Activated CD4-positive, CD25-positive, alpha-beta regulatory T cell treated with anti-CD3 and anti-CD28 coated beads, Interleukin-2, amount 50 U/mL, for 16 hours (primary cell): ENCODE data around the gene ATP11A.
"Not testable (repeated sequence)": the region's sequence is repeated elsewhere in the genome, so short reads cannot be mapped to it uniquely, and the experiment has no call there.

Source experiments
- DNase-seq: peaks from one replicate; pipeline ENCODE4 v3.0.0-alpha.2; 2020; ENCODE audit warnings: low read depth, low spot score

Gene ATP11A

GRCh38 chr13:112692586-112692985, 2.7 kb downstream of the ATP11A start:
- no peak for DNase-seq

GRCh38 chr13:112693831-112694497, 4.1 kb downstream of the ATP11A start:
- no peak for DNase-seq

- no peak for DNase-seq
Measured at GRCh38 chr13:112695121-112695520, 5.3 kb downstream of the ATP11A start.

- DNase-seq = no peak
Measured at GRCh38 chr13:112696001-112696868, 6.4 kb downstream of the ATP11A start.

- DNase-seq = no peak
Measured at GRCh38 chr13:112696869-112697465, 7.1 kb downstream of the ATP11A start.

GRCh38 chr13:112697756-112698655, 8.2 kb downstream of the ATP11A start:
- no peak for DNase-seq

GRCh38 chr13:112699322-112699918, 9.6 kb downstream of the ATP11A start:
- no peak for DNase-seq

GRCh38 chr13:112700291-112701060, 10.6 kb downstream of the ATP11A start:
- DNase-seq = no peak

GRCh38 chr13:112702341-112702985, 12.6 kb downstream of the ATP11A start:
- DNase-seq = no peak

GRCh38 chr13:112702986-112703379, 13.1 kb downstream of the ATP11A start:
- DNase-seq = no peak

- no peak for DNase-seq
Measured at GRCh38 chr13:112703449-112704284, 13.8 kb downstream of the ATP11A start.

GRCh38 chr13:112704308-112705145, 14.7 kb downstream of the ATP11A start:
- no peak for DNase-seq

- no peak for DNase-seq
Measured at GRCh38 chr13:112705286-112705685, 15.4 kb downstream of the ATP11A start.

GRCh38 chr13:112706171-112706570, 16.3 kb downstream of the ATP11A start:
- DNase-seq = no peak

- DNase-seq = no peak
Measured at GRCh38 chr13:112708560-112709240, 18.9 kb downstream of the ATP11A start.

GRCh38 chr13:112709316-112709715, 19.5 kb downstream of the ATP11A start:
- DNase-seq = not testable (repeated sequence)
